MM.1S (cell line): ENCODE measurements around the gene PI3.

Experiments used
- EZH2 ChIP-seq: fragments of 300-600 bp; sonication (generic); optimal IDR thresholded peaks from 2 replicates; pipeline ENCODE3; 2017; ENCODE audit warnings: low read depth, mild to moderate bottlenecking, antibody characterized with exemption, low read length, mixed read lengths
- TF ChIP-seq, protein P1 (sequence below): fragments of 300-600 bp; sonication (generic); IDR thresholded peaks from 2 replicates; pipeline ENCODE4 v1.5.1; 2016; ENCODE audit warnings: antibody characterized with exemption, low read length, mixed read lengths

GRCh38 chr20:45156713-45157112, 18.0 kb upstream of the PI3 start:
- TF ChIP-seq, protein P1, sequence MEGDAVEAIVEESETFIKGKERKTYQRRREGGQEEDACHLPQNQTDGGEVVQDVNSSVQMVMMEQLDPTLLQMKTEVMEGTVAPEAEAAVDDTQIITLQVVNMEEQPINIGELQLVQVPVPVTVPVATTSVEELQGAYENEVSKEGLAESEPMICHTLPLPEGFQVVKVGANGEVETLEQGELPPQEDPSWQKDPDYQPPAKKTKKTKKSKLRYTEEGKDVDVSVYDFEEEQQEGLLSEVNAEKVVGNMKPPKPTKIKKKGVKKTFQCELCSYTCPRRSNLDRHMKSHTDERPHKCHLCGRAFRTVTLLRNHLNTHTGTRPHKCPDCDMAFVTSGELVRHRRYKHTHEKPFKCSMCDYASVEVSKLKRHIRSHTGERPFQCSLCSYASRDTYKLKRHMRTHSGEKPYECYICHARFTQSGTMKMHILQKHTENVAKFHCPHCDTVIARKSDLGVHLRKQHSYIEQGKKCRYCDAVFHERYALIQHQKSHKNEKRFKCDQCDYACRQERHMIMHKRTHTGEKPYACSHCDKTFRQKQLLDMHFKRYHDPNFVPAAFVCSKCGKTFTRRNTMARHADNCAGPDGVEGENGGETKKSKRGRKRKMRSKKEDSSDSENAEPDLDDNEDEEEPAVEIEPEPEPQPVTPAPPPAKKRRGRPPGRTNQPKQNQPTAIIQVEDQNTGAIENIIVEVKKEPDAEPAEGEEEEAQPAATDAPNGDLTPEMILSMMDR: no peak
- no peak for TF ChIP-seq EZH2
